Measurements from ENCODE around the gene SERTAD3. TPM values are rescaled to one million over a fixed set of nuclear protein-coding genes. Genes with fewer than 3 reads are reported as not detected.

SERTAD3 gene
- total and polyA plus RNA-seq, 2 of the 8 experiments (the other 6 are each of a cell fraction or from before 2014, with no cell fraction given), result 15.1 to 32.1 TPM

GRCh38 chr19:40433391-40434216 lies 10.5 kb downstream of the SERTAD3 start (continued):
- no peak for TF ChIP-seq CHD7 (IDR thresholded peaks at IDR 0.05; ENCODE audit: insufficient replicate concordance, low read length)
- TF ChIP-seq CHD2 (IDR thresholded peaks at IDR 0.05; ENCODE audit: low read length), result no peak
- TF ChIP-seq POLR2A (IDR thresholded peaks at IDR 0.05; ENCODE audit: control extremely low read depth in 1 of 2, low read depth in 2 of 2, low read length in 2 of 2), result peak; percentile 58 to 71
- no peak for TF ChIP-seq CBX5 (IDR thresholded peaks at IDR 0.05; ENCODE audit: low read depth, low read length)
- no peak; the same call in 1 of the 2 replicates for TF ChIP-seq KDM1A (IDR thresholded peaks at IDR 0.05; ENCODE audit: borderline replicate concordance, low read length)
- TF ChIP-seq RFX5 (IDR thresholded peaks at IDR 0.05; ENCODE audit: borderline replicate concordance, low read depth, low read length), result no peak
- TF ChIP-seq SIX5 (IDR thresholded peaks at IDR 0.05; ENCODE audit: low read depth, low read length), result no peak
